ENCODE measurements around the gene TOP1.

The TOP1 gene

GRCh38 chr20:41004531-41005360, 23.9 kb upstream of the TOP1 start:
- DNase-seq: no peak

- DNase-seq: no peak
Observed at GRCh38 chr20:41005361-41005729, 23.3 kb upstream of the TOP1 start.

- DNase-seq: no peak
Observed at GRCh38 chr20:41006126-41006935, 22.3 kb upstream of the TOP1 start.

- DNase-seq: no peak
Observed at GRCh38 chr20:41006936-41007474, 21.6 kb upstream of the TOP1 start.

- no peak for DNase-seq
Observed at GRCh38 chr20:41007481-41007880, 21.1 kb upstream of the TOP1 start.

- DNase-seq: no peak
Observed at GRCh38 chr20:41009946-41010345, 18.7 kb upstream of the TOP1 start.

- DNase-seq: no peak
Observed at GRCh38 chr20:41011551-41012067, 17.0 kb upstream of the TOP1 start.

- no peak for DNase-seq
Observed at GRCh38 chr20:41014561-41015088, 14.0 kb upstream of the TOP1 start.

- DNase-seq: no peak
Observed at GRCh38 chr20:41017448-41018042, 11.1 kb upstream of the TOP1 start.

- DNase-seq: no peak
Observed at GRCh38 chr20:41018153-41018552, 10.5 kb upstream of the TOP1 start.

GRCh38 chr20:41023549-41023948, 5.1 kb upstream of the TOP1 start:
- no peak for DNase-seq

GRCh38 chr20:41027366-41027765, 1.3 kb upstream of the TOP1 start:
- no peak for DNase-seq

- no peak for DNase-seq
Observed at GRCh38 chr20:41027872-41028358, 707 bp upstream of the TOP1 start.

- DNase-seq: peak; percentile 75
Observed at GRCh38 chr20:41029150-41029901, 704 bp downstream of the TOP1 start.

GRCh38 chr20:41030061-41030460, 1.4 kb downstream of the TOP1 start:
- no peak for DNase-seq

GRCh38 chr20:41030531-41031242, 2.1 kb downstream of the TOP1 start:
- no peak for DNase-seq

- no peak for DNase-seq
Observed at GRCh38 chr20:41031243-41031619, 2.6 kb downstream of the TOP1 start.

GRCh38 chr20:41032271-41032670, 3.6 kb downstream of the TOP1 start:
- DNase-seq: no peak

- DNase-seq: no peak
Observed at GRCh38 chr20:41034239-41034638, 5.6 kb downstream of the TOP1 start.

GRCh38 chr20:41035207-41035606, 6.6 kb downstream of the TOP1 start:
- no peak for DNase-seq

- no peak for DNase-seq
Observed at GRCh38 chr20:41037179-41037578, 8.6 kb downstream of the TOP1 start.
